IMR-90 (cell line): ENCODE measurements around the gene MARCHF3. TPM values are rescaled to one million over a fixed set of nuclear protein-coding genes. Genes with fewer than 3 reads are reported as not detected.
A peak's percentile ranks its signal among the peaks of the same experiment; 100 is the strongest.

ENCODE experiments used
- ATAC-seq: fragments of 200-7000 bp; cut with Tn5 transposase; 2 replicates; pipeline ENCODE4 v1.9.1; 2020; ENCODE audit warnings: low read depth, mild to moderate bottlenecking, moderate library complexity
- BruUV-seq: library from RNA; stranded (reverse); fragments of 400-500 nt; replicated peaks from 2 replicates; lab custom pipeline; 2021; lab: Mats Ljungman, UMichigan
- CTCF ChIA-PET: fragments of 300-600 bp; formaldehyde crosslinking; extraction: SDS; loops from one replicate; lab custom pipeline; 2021; ENCODE audit warnings: antibody characterized with exemption; lab: Yijun Ruan, JAX
- POLR2A ChIA-PET: fragments of 300-600 bp; sonication (Branson Sonifier 250); formaldehyde crosslinking; loops from one replicate; lab custom pipeline; 2022; ENCODE audit warnings: antibody characterized with exemption; ENCODE audit not compliant: unreplicated experiment; lab: Charles Lee
- DNase-seq: peaks from one replicate; pipeline ENCODE4 v3.0.0; 2013
- H2AFZ ChIP-seq: replicated peaks from 2 replicates; pipeline ENCODE3; 2013; ENCODE audit warnings: low read length, mild to moderate bottlenecking; ENCODE audit not compliant: poor library complexity
- H2AK5ac ChIP-seq: 2 replicates; pipeline ENCODE4 v1.6.1; 2013; ENCODE audit warnings: low read depth, low read length, inconsistent platforms
- H2AK9ac ChIP-seq: replicated peaks from 2 replicates; pipeline ENCODE3; 2013; ENCODE audit warnings: mild to moderate bottlenecking, low read depth, low read length, moderate library complexity; ENCODE audit not compliant: poor library complexity
- H2BK120ac ChIP-seq: 2 replicates; pipeline ENCODE4 v1.6.1; 2013; ENCODE audit warnings: low read depth, low read length, inconsistent platforms
- H2BK15ac ChIP-seq: 3 replicates; pipeline ENCODE4 v1.6.1; 2013; ENCODE audit warnings: low read depth, low read length, inconsistent platforms
- H2BK20ac ChIP-seq: 2 replicates; pipeline ENCODE4 v1.6.1; 2013; ENCODE audit warnings: low read depth, mild to moderate bottlenecking, inconsistent platforms, low read length, moderate library complexity
- H2BK5ac ChIP-seq: 2 replicates; pipeline ENCODE4 v1.6.1; 2013; ENCODE audit warnings: mild to moderate bottlenecking, low read depth, low read length, inconsistent platforms; ENCODE audit not compliant: poor library complexity, severe bottlenecking
- H3K14ac ChIP-seq: replicated peaks from 2 replicates; pipeline ENCODE4 v1.6.1; 2013; ENCODE audit warnings: low read depth, low read length, inconsistent platforms
- H3K18ac ChIP-seq: 2 replicates; pipeline ENCODE4 v1.6.1; 2013; ENCODE audit warnings: low read depth, low read length, control low read depth
- H3K23ac ChIP-seq: 2 replicates; pipeline ENCODE4 v1.6.1; 2013; ENCODE audit warnings: low read depth, low read length, inconsistent platforms
- H3K27ac ChIP-seq: 2 replicates; pipeline ENCODE4 v1.5.1; 2013; ENCODE audit warnings: mild to moderate bottlenecking, control low read depth, low read length; ENCODE audit not compliant: insufficient read depth
- H3K27me3 ChIP-seq: 2 replicates; pipeline ENCODE4 v1.6.1; 2013; ENCODE audit warnings: low read length; ENCODE audit not compliant: control insufficient read depth, insufficient read depth
- H3K36me3 ChIP-seq: 2 replicates; pipeline ENCODE4 v1.6.1; 2013; ENCODE audit warnings: low read length, mixed read lengths; ENCODE audit not compliant: control insufficient read depth, insufficient read depth
- H3K4ac ChIP-seq: 2 replicates; pipeline ENCODE4 v1.6.1; 2013; ENCODE audit warnings: low read depth, low read length, inconsistent platforms
- H3K4me1 ChIP-seq: 2 replicates; pipeline ENCODE4 v1.6.1; 2013; ENCODE audit warnings: low read length, mixed read lengths; ENCODE audit not compliant: control insufficient read depth, insufficient read depth
- H3K4me2 ChIP-seq: 2 replicates; pipeline ENCODE4 v1.6.1; 2013; ENCODE audit warnings: low read depth, mild to moderate bottlenecking, control low read depth, low read length, moderate library complexity
- H3K4me3 ChIP-seq: 2 replicates; pipeline ENCODE4 v1.5.1; 2013; ENCODE audit warnings: low read depth, mild to moderate bottlenecking, control low read depth, low read length, moderate library complexity; ENCODE audit not compliant: insufficient read depth
- H3K56ac ChIP-seq: 2 replicates; pipeline ENCODE4 v1.6.1; 2013; ENCODE audit warnings: low read length, inconsistent platforms; ENCODE audit not compliant: insufficient read depth; ENCODE audit errors: extremely low read depth
- H3K79me1 ChIP-seq, 2 experiments: 2 replicates each; pipeline ENCODE4 v1.6.1; 2013; ENCODE audit warnings: low read length in 2 of 2, inconsistent platforms in 1 of 2, low read depth in 1 of 2
- H3K9ac ChIP-seq: 2 replicates; pipeline ENCODE4 v1.6.1; 2013; ENCODE audit warnings: low read depth, low read length, control low read depth
- H3K9me1 ChIP-seq: 2 replicates; pipeline ENCODE4 v1.6.1; 2013; ENCODE audit warnings: low read length, inconsistent platforms; ENCODE audit not compliant: insufficient read depth
- H3K9me3 ChIP-seq: 2 replicates; pipeline ENCODE4 v1.6.1; 2013; ENCODE audit warnings: low read length; ENCODE audit not compliant: control insufficient read depth, insufficient read depth
- H4K20me1 ChIP-seq: 2 replicates; pipeline ENCODE4 v1.6.1; 2013; ENCODE audit warnings: low read length, inconsistent platforms; ENCODE audit not compliant: insufficient read depth
- H4K5ac ChIP-seq: 2 replicates; pipeline ENCODE4 v1.6.1; 2013; ENCODE audit warnings: mild to moderate bottlenecking, low read depth, low read length, control low read depth
- H4K8ac ChIP-seq, 2 experiments: 2 replicates each; pipeline ENCODE4 v1.6.1; 2013; ENCODE audit warnings: low read depth in 2 of 2, low read length in 2 of 2, control low read depth in 1 of 2, inconsistent platforms in 1 of 2
- H4K91ac ChIP-seq: 2 replicates; pipeline ENCODE4 v1.6.1; 2013; ENCODE audit warnings: low read depth, low read length, inconsistent platforms; ENCODE audit not compliant: insufficient read depth
- NFE2L2 ChIP-seq: fragments of 150-350 bp; IDR thresholded peaks from 2 replicates; pipeline ENCODE4 v1.6.1; 2016; ENCODE audit warnings: low read depth, mild to moderate bottlenecking, low read length
- RCOR1 ChIP-seq: IDR thresholded peaks from 2 replicates; pipeline ENCODE4 v1.6.1; 2012; ENCODE audit warnings: mild to moderate bottlenecking, low read length, improper control_type of control experiment; ENCODE audit not compliant: insufficient replicate concordance
- RFX5 ChIP-seq: IDR thresholded peaks from 2 replicates; pipeline ENCODE4 v1.8.0; 2012; ENCODE audit warnings: low read depth, mild to moderate bottlenecking, low read length, moderate library complexity
- SMC3 ChIP-seq: fragments of 150-350 bp; IDR thresholded peaks from 2 replicates; pipeline ENCODE4 v1.6.1; 2016; ENCODE audit warnings: low read depth, mild to moderate bottlenecking, antibody characterized with exemption, low read length, moderate library complexity
- WGBS, 2 experiments: methylation state at CpG; one replicate each; pipeline versions ENCODE4 v1.1.5 to v1.1.7; 2013; ENCODE audit warnings: missing lambda C conversion rate in 2 of 2; ENCODE audit not compliant: insufficient read length in 1 of 2; ENCODE audit errors: extremely low coverage in 2 of 2; 5-methylcytosine and 5-hydroxymethylcytosine counted together
- dilution Hi-C: fragments of 300-500 bp; cut with HindIII; formaldehyde crosslinking; loops from one replicate; pipeline ENCODE4 v1.14.3; 2018; ENCODE audit warnings: low sequenced_read_pairs; ENCODE audit not compliant: unreplicated experiment
- in situ Hi-C: fragments of 300-500 bp; cut with MboI; formaldehyde crosslinking; loops from 3 replicates; pipeline ENCODE4 v1.14.3; 2019; ENCODE audit warnings: low sequenced_read_pairs, inconsistent platforms, mixed read lengths
- intact Hi-C: fragments of 100-400 bp; cut with micrococcal nuclease; formaldehyde crosslinking; loops from 2 replicates; pipeline ENCODE4 v1.10.0; 2022
- polyA plus RNA-seq, 3 experiments: library from polyadenylated mRNA; depleted of rRNA; stranded (reverse); fragments of >200 nt; gene quantifications; 2 replicates each; pipeline ENCODE4 v1.2.3, GENCODE V29; 2012; ENCODE audit warnings: low replicate concordance in 1 of 3
- total RNA-seq: library from RNA; depleted of rRNA; stranded (reverse); fragments of >200 nt; gene quantifications from 2 replicates; pipeline ENCODE4 v1.2.3, GENCODE V29; 2012
- TF ChIP-seq, protein P1 (sequence below): fragments of 150-350 bp; IDR thresholded peaks from 2 replicates; pipeline ENCODE4 v1.6.1; 2016; ENCODE audit warnings: low read depth, mild to moderate bottlenecking, low read length, moderate library complexity, borderline replicate concordance

Gene MARCHF3
- total and polyA plus RNA-seq, 2 of the 4 experiments (the other 2 are of a cell fraction): 11.2 to 18.8 TPM

DNA sequence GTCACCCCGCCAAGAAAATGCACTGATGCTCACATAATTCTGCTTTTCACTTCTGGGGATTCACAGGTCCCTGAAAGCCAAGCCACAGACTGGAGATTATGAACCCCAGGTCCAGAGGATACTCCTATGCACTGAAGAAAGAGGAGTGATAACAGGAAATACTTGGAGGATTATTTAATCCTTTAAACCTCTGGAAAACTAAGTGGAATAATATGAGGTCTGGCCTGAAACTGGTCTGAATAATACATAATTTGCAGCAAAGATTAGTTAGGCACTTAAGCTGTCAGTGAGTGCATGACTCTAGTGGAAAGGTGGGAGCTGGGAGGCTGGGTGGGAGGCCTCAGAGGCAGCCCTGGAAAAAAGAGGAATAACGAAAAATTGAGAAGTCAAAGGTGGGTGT is 45.7 kb downstream of the MARCHF3 start:
- Histone ChIP-seq H2BK20ac (no peak overlapping the region), H2BK5ac (peak overlapping the region; percentile 1)
- peak; percentile 35; the same call in 1 of the 2 replicates for ATAC-seq

More for the DNA sequence above, 45.7 kb downstream of the MARCHF3 start:
- POLR2A ChIA-PET: no interaction called here
- Histone ChIP-seq H2BK120ac (no peak overlapping the region; the same call in 1 of the 2 replicates), H3K4ac (peak overlapping the region; percentile 17), H3K9ac (no peak overlapping the region), H4K20me1 (no peaks in the 10 kb centered on the region; the same call in 1 of the 2 replicates), H3K9me1 (peaks cover 3% of the 10 kb centered on the region; the same call in 1 of the 2 replicates), H3K14ac (no peak overlapping the region), H3K27me3 (no peaks in the 10 kb centered on the region), H3K79me1 (peaks cover 15 to 22% of the 10 kb centered on the region in 2 experiments), H2AK5ac (no peak overlapping the region), H4K5ac (no peak overlapping the region), H3K9me3 (no peaks in the 10 kb centered on the region), H3K4me1 (peaks cover 2% of the 10 kb centered on the region), H3K18ac (no peak overlapping the region), H2BK15ac (peak overlapping the region; percentile 14; the same call in 1 of the 3 replicates), H3K4me3 (no peak overlapping the region), H3K27ac (no peak overlapping the region), H3K36me3 (no peaks in the 10 kb centered on the region), H3K23ac (no peak overlapping the region; the same call in 1 of the 2 replicates), H4K91ac (no peak overlapping the region; the same call in 1 of the 2 replicates), H2AK9ac (no peak overlapping the region), H3K56ac (no peak overlapping the region), H3K4me2 (no peak overlapping the region), H4K8ac (no peak overlapping the region; a peak in 1 of 4 replicates), H2AFZ (no peak overlapping the region)
- no CpG with 5 or more reads among the region's 2 CpGs for WGBS, 2 experiments
- intact Hi-C loops: no loop called here
- DNase-seq: peak; percentile 21
- in situ Hi-C loops: no loop called here
- no TSS peak for BruUV-seq
- TF ChIP-seq RFX5 (no peak), SMC3 (no peak), RCOR1 (no peak), NFE2L2 (no peak)
- TF ChIP-seq, protein P1, sequence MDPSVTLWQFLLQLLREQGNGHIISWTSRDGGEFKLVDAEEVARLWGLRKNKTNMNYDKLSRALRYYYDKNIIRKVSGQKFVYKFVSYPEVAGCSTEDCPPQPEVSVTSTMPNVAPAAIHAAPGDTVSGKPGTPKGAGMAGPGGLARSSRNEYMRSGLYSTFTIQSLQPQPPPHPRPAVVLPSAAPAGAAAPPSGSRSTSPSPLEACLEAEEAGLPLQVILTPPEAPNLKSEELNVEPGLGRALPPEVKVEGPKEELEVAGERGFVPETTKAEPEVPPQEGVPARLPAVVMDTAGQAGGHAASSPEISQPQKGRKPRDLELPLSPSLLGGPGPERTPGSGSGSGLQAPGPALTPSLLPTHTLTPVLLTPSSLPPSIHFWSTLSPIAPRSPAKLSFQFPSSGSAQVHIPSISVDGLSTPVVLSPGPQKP: no peak
- dilution Hi-C loops: no loop called here
- CTCF ChIA-PET: no interaction called here
